Measurements from ENCODE around the gene DSG4.
A peak's percentile ranks its signal among the peaks of the same experiment; 100 is the strongest.

The DSG4 gene

DNA sequence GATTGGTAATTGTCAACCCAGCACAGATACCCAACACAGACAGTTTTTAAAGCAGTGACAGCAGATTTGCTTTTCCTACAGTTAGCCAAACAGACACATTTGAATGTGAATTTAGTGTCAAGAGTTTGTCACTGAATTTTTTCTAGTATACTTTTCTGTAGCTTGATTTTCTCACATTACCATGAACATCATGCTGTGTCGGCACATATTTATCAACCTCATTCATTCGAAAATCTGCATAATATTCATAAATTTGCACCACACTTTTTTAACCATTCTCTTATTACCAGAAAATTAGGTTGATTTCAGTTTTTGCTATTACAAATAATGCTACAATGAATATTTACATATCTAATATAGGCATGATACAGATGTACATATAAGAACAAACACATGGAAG, 43.9 kb downstream of the DSG4 start:
- no peak overlapping the region for H3K27ac ChIP-seq
- TF ChIP-seq ZFX (IDR thresholded peaks at IDR 0.05; ENCODE audit: borderline replicate concordance) = no peak
- TF ChIP-seq, protein P1, sequence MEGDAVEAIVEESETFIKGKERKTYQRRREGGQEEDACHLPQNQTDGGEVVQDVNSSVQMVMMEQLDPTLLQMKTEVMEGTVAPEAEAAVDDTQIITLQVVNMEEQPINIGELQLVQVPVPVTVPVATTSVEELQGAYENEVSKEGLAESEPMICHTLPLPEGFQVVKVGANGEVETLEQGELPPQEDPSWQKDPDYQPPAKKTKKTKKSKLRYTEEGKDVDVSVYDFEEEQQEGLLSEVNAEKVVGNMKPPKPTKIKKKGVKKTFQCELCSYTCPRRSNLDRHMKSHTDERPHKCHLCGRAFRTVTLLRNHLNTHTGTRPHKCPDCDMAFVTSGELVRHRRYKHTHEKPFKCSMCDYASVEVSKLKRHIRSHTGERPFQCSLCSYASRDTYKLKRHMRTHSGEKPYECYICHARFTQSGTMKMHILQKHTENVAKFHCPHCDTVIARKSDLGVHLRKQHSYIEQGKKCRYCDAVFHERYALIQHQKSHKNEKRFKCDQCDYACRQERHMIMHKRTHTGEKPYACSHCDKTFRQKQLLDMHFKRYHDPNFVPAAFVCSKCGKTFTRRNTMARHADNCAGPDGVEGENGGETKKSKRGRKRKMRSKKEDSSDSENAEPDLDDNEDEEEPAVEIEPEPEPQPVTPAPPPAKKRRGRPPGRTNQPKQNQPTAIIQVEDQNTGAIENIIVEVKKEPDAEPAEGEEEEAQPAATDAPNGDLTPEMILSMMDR (IDR thresholded peaks at IDR 0.05) = no peak

DNA sequence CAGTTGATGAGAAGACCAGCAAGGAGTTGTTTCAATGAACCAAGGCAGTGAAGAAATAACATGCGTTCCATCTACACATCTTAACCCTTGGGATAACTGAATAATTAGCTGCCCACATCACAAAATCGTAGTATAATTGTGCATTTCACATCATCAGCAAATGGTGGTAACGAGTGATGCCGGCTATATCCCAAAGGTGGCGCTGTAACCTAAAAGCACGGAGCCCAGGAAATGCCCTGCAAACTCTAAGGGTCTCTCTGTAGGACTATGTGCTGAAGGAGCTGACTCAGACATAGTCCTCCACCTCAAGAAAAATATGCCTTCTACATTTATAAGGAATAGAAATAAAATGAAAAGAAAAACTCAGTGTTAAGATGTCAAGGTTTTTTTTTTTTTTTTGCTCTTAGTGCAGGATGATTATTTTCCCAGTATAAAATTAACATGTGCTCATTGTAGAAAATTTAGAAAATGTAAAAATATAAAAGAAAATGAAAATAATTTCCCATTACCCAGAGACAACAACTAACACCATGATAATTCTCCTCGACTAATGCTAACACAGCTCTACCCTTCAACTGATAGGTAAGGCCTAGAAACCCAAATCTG, 47.9 kb downstream of the DSG4 start:
- TF ChIP-seq, protein P1 (IDR thresholded peaks at IDR 0.05) = peak; percentile 86
- TF ChIP-seq ZFX (IDR thresholded peaks at IDR 0.05; ENCODE audit: borderline replicate concordance) = no peak
- no peak overlapping the region for H3K27ac ChIP-seq

DNA sequence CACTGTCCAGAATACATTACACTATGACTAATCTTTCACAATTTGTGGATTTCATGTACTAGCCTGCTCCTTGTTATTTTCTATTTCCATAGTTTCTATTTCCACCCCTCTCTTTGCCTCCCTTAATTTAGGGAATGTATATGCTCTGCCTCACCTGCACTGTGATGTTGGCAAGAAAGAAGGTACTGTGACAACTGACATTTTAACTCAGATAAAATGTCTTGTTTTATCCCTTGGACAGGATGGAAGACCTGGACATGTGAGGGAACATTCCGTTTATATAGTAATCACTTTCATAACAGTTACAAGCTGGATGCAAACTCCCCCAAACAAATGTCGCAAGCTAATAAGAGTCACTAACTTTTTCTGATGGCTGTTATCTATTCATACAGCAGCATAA, 49.4 kb downstream of the DSG4 start:
- no peak overlapping the region for H3K27ac ChIP-seq
- TF ChIP-seq, protein P1 (IDR thresholded peaks at IDR 0.05) = no peak
- no peak for TF ChIP-seq ZFX (IDR thresholded peaks at IDR 0.05; ENCODE audit: borderline replicate concordance)

DNA sequence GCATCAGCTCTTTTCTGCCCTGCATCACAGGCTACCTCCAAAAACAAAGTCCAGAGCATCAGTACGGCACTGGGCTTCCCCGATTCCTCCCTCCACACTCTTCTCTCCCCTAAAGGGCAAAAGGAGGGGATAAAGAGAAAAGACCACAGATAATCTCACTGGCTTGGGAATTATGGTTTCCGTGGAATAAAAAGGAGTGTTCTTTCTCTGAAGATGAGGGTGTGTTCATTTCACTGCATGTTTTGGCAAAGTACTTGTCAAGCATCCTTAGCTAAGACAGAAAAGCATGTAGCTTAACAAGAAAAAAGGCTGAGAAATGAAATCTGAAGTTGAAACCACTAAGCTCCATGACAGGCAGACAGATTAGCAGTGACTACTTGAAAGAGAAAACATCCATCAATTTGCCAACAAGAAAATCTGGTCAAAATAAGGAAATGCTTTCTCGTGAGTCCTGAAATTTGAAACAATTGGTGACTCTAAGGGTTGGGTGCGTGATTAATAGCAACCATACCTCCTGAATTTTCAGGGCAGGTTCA, 50.4 kb downstream of the DSG4 start:
- TF ChIP-seq ZFX (IDR thresholded peaks at IDR 0.05; ENCODE audit: borderline replicate concordance) = no peak
- TF ChIP-seq, protein P1 (IDR thresholded peaks at IDR 0.05) = no peak
- H3K27ac ChIP-seq = no peak overlapping the region

DNA sequence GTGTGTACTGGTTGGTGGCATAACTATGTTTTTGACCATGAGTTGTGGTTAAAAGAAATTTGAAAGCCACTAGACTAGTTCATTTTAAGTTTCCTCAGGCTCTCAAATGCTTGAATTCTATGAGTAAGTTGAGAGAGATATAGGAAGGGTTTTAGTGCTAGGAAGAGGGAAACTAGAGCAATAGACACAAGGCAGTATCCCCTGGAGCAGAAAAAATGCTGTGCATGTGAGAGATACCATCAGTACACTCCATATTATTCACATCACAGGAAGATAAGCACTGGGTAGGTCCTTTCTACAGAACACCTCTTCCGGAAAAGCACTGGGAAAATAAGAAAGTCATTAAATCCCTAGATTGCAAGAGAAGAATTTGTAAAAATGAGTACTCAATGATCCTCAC, 51.6 kb downstream of the DSG4 start:
- TF ChIP-seq ZFX (IDR thresholded peaks at IDR 0.05; ENCODE audit: borderline replicate concordance) = no peak
- TF ChIP-seq, protein P1 (IDR thresholded peaks at IDR 0.05) = no peak
- no peak overlapping the region for H3K27ac ChIP-seq

DNA sequence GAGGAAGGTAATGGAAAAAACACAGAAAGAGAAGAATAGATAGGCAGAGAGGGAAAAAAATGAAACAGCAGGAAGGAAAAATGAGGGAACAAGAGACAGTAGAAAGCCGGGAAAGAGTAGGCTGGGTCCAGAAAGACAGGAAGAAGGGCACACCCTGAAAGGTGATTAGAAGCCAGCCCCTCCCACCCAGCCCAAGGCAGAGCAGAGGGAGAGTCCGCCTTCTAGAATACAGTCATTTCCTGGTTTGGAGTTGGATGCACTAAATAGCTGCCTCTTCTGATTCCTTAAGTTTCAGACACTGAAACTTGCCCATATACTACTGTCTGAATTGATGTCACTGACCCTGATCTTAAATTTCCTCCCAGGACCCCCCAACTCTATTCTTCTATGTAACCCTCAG, 53.0 kb downstream of the DSG4 start:
- TF ChIP-seq, protein P1 (IDR thresholded peaks at IDR 0.05) = no peak
- TF ChIP-seq ZFX (IDR thresholded peaks at IDR 0.05; ENCODE audit: borderline replicate concordance) = no peak
- no peak overlapping the region for H3K27ac ChIP-seq

DNA sequence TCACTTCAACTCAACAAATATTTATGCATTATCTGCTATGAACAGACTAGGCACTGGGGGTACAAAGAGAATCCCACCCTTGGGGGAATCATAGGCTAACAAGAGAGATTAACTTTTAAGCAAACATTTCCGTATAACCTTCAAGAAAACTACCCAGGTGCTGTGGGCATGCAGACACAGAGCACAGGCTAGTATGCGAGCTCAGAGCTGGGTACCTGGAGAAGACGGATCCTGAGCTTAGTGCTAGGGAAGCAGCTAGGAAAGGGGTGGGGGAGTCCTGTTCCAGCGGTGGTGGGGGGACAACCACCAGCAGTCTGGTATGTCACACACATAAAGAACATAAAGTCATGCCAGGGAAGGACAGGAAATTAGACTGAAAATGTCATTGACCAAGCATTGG, 53.5 kb downstream of the DSG4 start:
- H3K27ac ChIP-seq = no peak overlapping the region
- no peak for TF ChIP-seq ZFX (IDR thresholded peaks at IDR 0.05; ENCODE audit: borderline replicate concordance)
- TF ChIP-seq, protein P1 (IDR thresholded peaks at IDR 0.05) = no peak
